Measurements from ENCODE around the gene KIF3B. TPM values are rescaled to one million over a fixed set of nuclear protein-coding genes. Genes with fewer than 3 reads are reported as not detected.

The KIF3B gene
- polyA plus RNA-seq, 1 donor (not counting 4 experiments of a cell fraction or from before 2014, with no cell fraction given) = 20.3 TPM

DNA sequence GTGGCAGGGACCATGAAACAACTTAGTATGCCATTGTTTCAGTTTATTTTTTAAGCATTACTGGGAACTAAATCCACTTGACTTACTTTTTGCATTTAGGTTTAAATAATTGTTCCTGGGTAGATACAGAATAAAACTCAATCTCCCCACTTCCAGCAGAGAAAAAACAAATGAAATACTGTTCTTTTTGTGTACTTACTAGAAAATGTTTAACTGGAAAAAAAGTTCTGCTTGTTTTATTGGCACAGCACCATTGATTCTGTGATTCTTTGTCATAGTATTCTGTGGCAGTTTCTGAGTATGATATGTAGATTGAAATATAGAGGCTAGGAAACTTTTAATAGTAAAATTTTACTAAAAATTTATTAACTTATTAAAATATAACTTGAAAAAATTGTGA is 90.9 kb downstream of the KIF3B start:
- dilution Hi-C loops (cut with MboI; ENCODE audit: extremely low pct_ligation_motif_present, low sequenced_read_pairs) = no loop called here
- peaks cover 54% of the 10 kb centered on the region for H3K79me2 ChIP-seq (ENCODE audit: control insufficient read depth, insufficient read depth, low read length)
- H4K20me1 ChIP-seq (ENCODE audit: control insufficient read depth, extremely low read depth, insufficient read depth, low read length) = peaks cover 10% of the 10 kb centered on the region
- H3K4me1 ChIP-seq (ENCODE audit: control insufficient read depth, extremely low read depth, insufficient read depth, low read length) = no peaks in the 10 kb centered on the region
- H3K27ac ChIP-seq (ENCODE audit: control insufficient read depth, insufficient read depth, low read length) = no peak overlapping the region
- no peaks in the 10 kb centered on the region for H3K9me1 ChIP-seq (ENCODE audit: control insufficient read depth, extremely low read depth, insufficient read depth, low read length)
- H2AFZ ChIP-seq (ENCODE audit: control insufficient read depth, low read length) = no peak overlapping the region
- FAIRE-seq (no peak), DNase-seq (ENCODE audit: low read depth, low spot score) (no peak)
- TF ChIP-seq EZH2 (IDR thresholded peaks at IDR 0.05; ENCODE audit: low read length) = no peak
- TF ChIP-seq, protein P1, sequence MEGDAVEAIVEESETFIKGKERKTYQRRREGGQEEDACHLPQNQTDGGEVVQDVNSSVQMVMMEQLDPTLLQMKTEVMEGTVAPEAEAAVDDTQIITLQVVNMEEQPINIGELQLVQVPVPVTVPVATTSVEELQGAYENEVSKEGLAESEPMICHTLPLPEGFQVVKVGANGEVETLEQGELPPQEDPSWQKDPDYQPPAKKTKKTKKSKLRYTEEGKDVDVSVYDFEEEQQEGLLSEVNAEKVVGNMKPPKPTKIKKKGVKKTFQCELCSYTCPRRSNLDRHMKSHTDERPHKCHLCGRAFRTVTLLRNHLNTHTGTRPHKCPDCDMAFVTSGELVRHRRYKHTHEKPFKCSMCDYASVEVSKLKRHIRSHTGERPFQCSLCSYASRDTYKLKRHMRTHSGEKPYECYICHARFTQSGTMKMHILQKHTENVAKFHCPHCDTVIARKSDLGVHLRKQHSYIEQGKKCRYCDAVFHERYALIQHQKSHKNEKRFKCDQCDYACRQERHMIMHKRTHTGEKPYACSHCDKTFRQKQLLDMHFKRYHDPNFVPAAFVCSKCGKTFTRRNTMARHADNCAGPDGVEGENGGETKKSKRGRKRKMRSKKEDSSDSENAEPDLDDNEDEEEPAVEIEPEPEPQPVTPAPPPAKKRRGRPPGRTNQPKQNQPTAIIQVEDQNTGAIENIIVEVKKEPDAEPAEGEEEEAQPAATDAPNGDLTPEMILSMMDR (optimal IDR thresholded peaks at IDR 0.05 in 1 of 3, IDR thresholded peaks at IDR 0.05 in 1 of 3, conservative IDR thresholded peaks at IDR 0.05 in 1 of 3; ENCODE audit: extremely low read depth in 1 of 3, insufficient read depth in 2 of 3, low read length in 3 of 3) = no peak
- peaks cover 2 to 4% of the 10 kb centered on the region in 2 experiments for H3K36me3 ChIP-seq (ENCODE audit: control insufficient read depth in 2 of 2, extremely low read depth in 1 of 2, insufficient read depth in 2 of 2, low read length in 2 of 2)
- H3K9me3 ChIP-seq (ENCODE audit: control insufficient read depth, low read depth, low read length) = no peaks in the 10 kb centered on the region
- H3K4me2 ChIP-seq (ENCODE audit: control insufficient read depth, extremely low read depth, insufficient read depth, low read depth, low read length) = no peak overlapping the region
- H3K9ac ChIP-seq (ENCODE audit: control insufficient read depth, extremely low read depth, insufficient read depth, low read length) = no peak overlapping the region
- H3K27me3 ChIP-seq (ENCODE audit: control insufficient read depth, extremely low read depth, insufficient read depth, low read length) = no peaks in the 10 kb centered on the region
- no peak overlapping the region for H3K4me3 ChIP-seq (ENCODE audit: control insufficient read depth in 2 of 3, extremely low read depth in 1 of 3, insufficient read depth in 2 of 3, low read depth in 1 of 3, low read length in 3 of 3)

DNA sequence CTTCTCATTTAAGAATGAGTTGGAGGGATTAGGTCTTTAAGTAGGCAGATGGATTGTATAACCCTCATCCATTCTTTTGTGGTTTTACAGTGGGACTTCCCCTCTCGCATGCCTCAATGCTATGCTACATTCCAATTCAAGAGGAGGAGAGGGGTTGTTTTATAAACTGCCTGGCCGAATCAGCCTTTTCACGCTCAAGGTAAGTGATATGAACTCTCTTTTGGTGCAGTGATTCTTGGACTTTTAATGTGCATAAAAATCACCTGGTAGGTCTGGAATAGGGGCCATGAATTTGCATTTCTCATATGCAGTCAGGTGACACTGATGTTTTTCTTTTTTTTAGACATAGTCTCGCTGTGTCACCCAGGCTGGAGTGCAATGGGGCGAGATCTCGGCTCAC is 91.5 kb downstream of the KIF3B start:
- no peak overlapping the region for H3K27ac ChIP-seq (ENCODE audit: control insufficient read depth, insufficient read depth, low read length)
- peaks cover 48% of the 10 kb centered on the region for H3K79me2 ChIP-seq (ENCODE audit: control insufficient read depth, insufficient read depth, low read length)
- peaks cover 4% of the 10 kb centered on the region for H4K20me1 ChIP-seq (ENCODE audit: control insufficient read depth, extremely low read depth, insufficient read depth, low read length)
- peaks cover 2 to 4% of the 10 kb centered on the region in 2 experiments for H3K36me3 ChIP-seq (ENCODE audit: control insufficient read depth in 2 of 2, extremely low read depth in 1 of 2, insufficient read depth in 2 of 2, low read length in 2 of 2)
- H2AFZ ChIP-seq (ENCODE audit: control insufficient read depth, low read length) = no peak overlapping the region
- H3K9me1 ChIP-seq (ENCODE audit: control insufficient read depth, extremely low read depth, insufficient read depth, low read length) = no peaks in the 10 kb centered on the region
- no peak overlapping the region for H3K4me2 ChIP-seq (ENCODE audit: control insufficient read depth, extremely low read depth, insufficient read depth, low read depth, low read length)
- no peak for FAIRE-seq
- TF ChIP-seq, protein P1 (optimal IDR thresholded peaks at IDR 0.05 in 1 of 3, IDR thresholded peaks at IDR 0.05 in 1 of 3, conservative IDR thresholded peaks at IDR 0.05 in 1 of 3; ENCODE audit: extremely low read depth in 1 of 3, insufficient read depth in 2 of 3, low read length in 3 of 3) = no peak
- no peak for TF ChIP-seq EZH2 (IDR thresholded peaks at IDR 0.05; ENCODE audit: low read length)
- H3K4me3 ChIP-seq (ENCODE audit: control insufficient read depth in 2 of 3, extremely low read depth in 1 of 3, insufficient read depth in 2 of 3, low read depth in 1 of 3, low read length in 3 of 3) = no peak overlapping the region
- H3K4me1 ChIP-seq (ENCODE audit: control insufficient read depth, extremely low read depth, insufficient read depth, low read length) = no peaks in the 10 kb centered on the region
- no peak overlapping the region for H3K9ac ChIP-seq (ENCODE audit: control insufficient read depth, extremely low read depth, insufficient read depth, low read length)
- H3K27me3 ChIP-seq (ENCODE audit: control insufficient read depth, extremely low read depth, insufficient read depth, low read length) = no peaks in the 10 kb centered on the region
- DNase-seq (ENCODE audit: low read depth, low spot score) = no peak
- dilution Hi-C loops (cut with MboI; ENCODE audit: extremely low pct_ligation_motif_present, low sequenced_read_pairs) = no loop called here
- no peaks in the 10 kb centered on the region for H3K9me3 ChIP-seq (ENCODE audit: control insufficient read depth, low read depth, low read length)

All from keratinocyte (primary cell).